ENCODE data around the gene GID8.

- TF ChIP-seq HDAC6 (IDR thresholded peaks at IDR 0.05; ENCODE audit: low read depth, low read length): no peak
- TF ChIP-seq CTCF (IDR thresholded peaks at IDR 0.05 in 2 of 3, conservative IDR thresholded peaks at IDR 0.05 in 1 of 3; ENCODE audit: insufficient read depth in 2 of 3, low read depth in 1 of 3, low read length in 3 of 3): no peak
- TF ChIP-seq CBFB (CRISPR knock-in tag; IDR thresholded peaks at IDR 0.05): no peak
- no peak for TF ChIP-seq CBX5 (IDR thresholded peaks at IDR 0.05; ENCODE audit: borderline replicate concordance, low read depth)
- no peak for TF ChIP-seq HMGXB4 (CRISPR knock-in tag; IDR thresholded peaks at IDR 0.05)
- TF ChIP-seq TCF7L2 (IDR thresholded peaks at IDR 0.05; ENCODE audit: low read depth, low read length): no peak
- TF ChIP-seq ZEB2 (IDR thresholded peaks at IDR 0.05): no peak
- TF ChIP-seq EP300 (IDR thresholded peaks at IDR 0.05; ENCODE audit: low read length): no peak
- TF ChIP-seq ZNF57 (CRISPR knock-in tag; IDR thresholded peaks at IDR 0.05): no peak
- TF ChIP-seq SETDB1 (IDR thresholded peaks at IDR 0.05; ENCODE audit: low read length): no peak
- no peak for TF ChIP-seq BMI1 (IDR thresholded peaks at IDR 0.05; ENCODE audit: low read length)
- no peak for TF ChIP-seq TARDBP (IDR thresholded peaks at IDR 0.05)
Measured at GRCh38 chr20:62978561-62978943, 40.6 kb downstream of the GID8 start.
